Thymus (tissue), 11 donors: ENCODE results near the gene NPIPA7. TPM values are rescaled to one million over a fixed set of nuclear protein-coding genes. Genes with fewer than 3 reads are reported as not detected.
"Not testable (repeated sequence)": the region's sequence is repeated elsewhere in the genome, so short reads cannot be mapped to it uniquely, and the experiment has no call there.

ENCODE experiments used
- DNase-seq, 9 donors: peaks; one replicate each; pipeline ENCODE4 v3.0.0-alpha.2; 2013; ENCODE audit warnings: low spot score in 9 of 9, low read depth in 6 of 9, missing footprints in 1 of 9
- H3K27ac ChIP-seq, 2 donors: one replicate each; pipeline ENCODE4 v1.5.1; 2013; ENCODE audit warnings: control low read depth in 1 of 2, low read depth in 1 of 2, low read length in 1 of 2, mild to moderate bottlenecking in 1 of 2, moderate library complexity in 1 of 2
- H3K27me3 ChIP-seq, 2 donors: one replicate each; pipeline ENCODE4 v1.5.1; 2013; ENCODE audit warnings: low read length in 1 of 2; ENCODE audit not compliant: control insufficient read depth in 2 of 2, insufficient read depth in 1 of 2
- H3K36me3 ChIP-seq, 2 donors: one replicate each; pipeline ENCODE4 v1.5.1; 2013; ENCODE audit warnings: low read length in 1 of 2, mild to moderate bottlenecking in 1 of 2, moderate library complexity in 1 of 2; ENCODE audit not compliant: control insufficient read depth in 2 of 2, insufficient read depth in 2 of 2
- H3K4me1 ChIP-seq, 2 donors: one replicate each; pipeline ENCODE4 v1.5.1; 2013; ENCODE audit warnings: low read length in 2 of 2; ENCODE audit not compliant: control insufficient read depth in 2 of 2, insufficient read depth in 2 of 2
- H3K4me3 ChIP-seq, 2 donors: one replicate each; pipeline ENCODE4 v1.5.1; 2013; ENCODE audit warnings: low read length in 2 of 2, control low read depth in 1 of 2, mild to moderate bottlenecking in 1 of 2
- H3K9me3 ChIP-seq, 2 donors: one replicate each; pipeline ENCODE4 v1.5.1; 2013; ENCODE audit warnings: low read length in 1 of 2, mild to moderate bottlenecking in 1 of 2; ENCODE audit not compliant: control insufficient read depth in 2 of 2, insufficient read depth in 1 of 2
- WGBS: extraction: QIAGEN DNeasy Blood & Tissue Kit; methylation state at CpG from one replicate; pipeline ENCODE4 v1.1.7; 2013; 5-methylcytosine and 5-hydroxymethylcytosine counted together
- polyA plus RNA-seq: library from polyadenylated mRNA; stranded (reverse); fragments of 200-250 nt; gene quantifications from one replicate; pipeline ENCODE4 v1.2.3, GENCODE V29; 2013
- total RNA-seq: library from RNA; stranded (reverse); fragments of 120-200 nt; gene quantifications from one replicate; pipeline ENCODE4 v1.2.4, GENCODE V29; 2013
- donor health status: healthy.

Gene NPIPA7
- total and polyA plus RNA-seq, 2 donors = 2.3 to 32.5 TPM

DNA sequence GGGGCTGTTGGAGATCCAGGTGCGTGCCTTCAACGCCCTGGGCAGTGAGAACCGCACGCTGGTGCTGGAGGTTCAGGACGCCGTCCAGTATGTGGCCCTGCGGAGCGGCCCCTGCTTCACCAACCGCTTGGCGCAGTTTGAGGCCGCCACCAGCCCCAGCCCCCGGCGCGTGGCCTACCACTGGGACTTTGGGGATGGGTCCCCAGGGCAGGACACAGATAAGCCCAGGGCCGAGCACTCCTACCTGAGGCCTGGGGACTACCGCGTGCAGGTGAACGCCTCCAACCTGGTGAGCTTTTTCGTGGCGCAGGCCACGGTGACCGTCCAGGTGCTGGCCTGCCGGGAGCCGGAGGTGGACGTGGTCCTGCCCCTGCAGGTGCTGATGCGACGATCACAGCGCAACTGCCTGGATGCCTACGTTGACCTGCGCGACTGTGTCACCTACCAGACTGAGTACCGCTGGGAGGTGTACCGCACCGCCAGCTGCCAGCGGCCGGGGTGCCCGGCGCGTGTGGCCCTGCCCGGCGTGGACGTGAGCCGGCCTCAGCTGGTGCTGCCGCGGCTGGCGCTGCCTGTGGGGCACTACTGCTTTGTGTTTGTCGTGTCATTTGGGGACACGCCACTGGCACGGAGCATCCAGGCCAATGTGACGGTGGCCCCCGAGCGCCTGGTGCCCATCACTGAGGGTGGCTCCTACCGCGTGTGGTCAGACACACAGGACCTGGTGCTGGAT is 12.2 kb upstream of the NPIPA7 start:
- H3K27ac ChIP-seq, H3K9me3 ChIP-seq, H3K36me3 ChIP-seq, H3K4me3 ChIP-seq, H3K27me3 ChIP-seq, DNase-seq, H3K4me1 ChIP-seq: not testable (repeated sequence)
- WGBS = 98% methylated on average over 27 of the region's 54 CpGs

DNA sequence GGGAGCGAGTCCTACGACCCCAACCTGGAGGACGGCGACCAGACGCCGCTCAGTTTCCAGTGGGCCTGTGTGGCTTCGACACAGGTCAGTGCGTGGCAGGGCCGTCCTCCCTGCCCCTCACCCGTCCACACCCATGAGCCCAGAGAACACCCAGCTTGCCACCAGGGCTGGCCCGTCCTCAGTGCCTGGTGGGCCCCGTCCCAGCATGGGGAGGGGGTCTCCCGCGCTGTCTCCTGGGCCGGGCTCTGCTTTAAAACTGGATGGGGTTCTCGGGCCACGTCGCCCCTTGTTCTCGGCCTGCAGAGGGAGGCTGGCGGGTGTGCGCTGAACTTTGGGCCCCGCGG is 11.7 kb upstream of the NPIPA7 start:
- H3K27ac ChIP-seq, H3K9me3 ChIP-seq, H3K4me1 ChIP-seq, H3K27me3 ChIP-seq, DNase-seq, H3K4me3 ChIP-seq, H3K36me3 ChIP-seq: not testable (repeated sequence)
- no CpG with 5 or more reads among the region's 23 CpGs for WGBS

GRCh38 chr16:16369081-16369856 is 9.7 kb upstream of the NPIPA7 start:
- not testable (repeated sequence) for H3K27me3 ChIP-seq, H3K9me3 ChIP-seq, H3K4me3 ChIP-seq, H3K36me3 ChIP-seq, DNase-seq, H3K27ac ChIP-seq, H3K4me1 ChIP-seq
- 60% methylated on average over 27 of the region's 45 CpGs for WGBS

DNA sequence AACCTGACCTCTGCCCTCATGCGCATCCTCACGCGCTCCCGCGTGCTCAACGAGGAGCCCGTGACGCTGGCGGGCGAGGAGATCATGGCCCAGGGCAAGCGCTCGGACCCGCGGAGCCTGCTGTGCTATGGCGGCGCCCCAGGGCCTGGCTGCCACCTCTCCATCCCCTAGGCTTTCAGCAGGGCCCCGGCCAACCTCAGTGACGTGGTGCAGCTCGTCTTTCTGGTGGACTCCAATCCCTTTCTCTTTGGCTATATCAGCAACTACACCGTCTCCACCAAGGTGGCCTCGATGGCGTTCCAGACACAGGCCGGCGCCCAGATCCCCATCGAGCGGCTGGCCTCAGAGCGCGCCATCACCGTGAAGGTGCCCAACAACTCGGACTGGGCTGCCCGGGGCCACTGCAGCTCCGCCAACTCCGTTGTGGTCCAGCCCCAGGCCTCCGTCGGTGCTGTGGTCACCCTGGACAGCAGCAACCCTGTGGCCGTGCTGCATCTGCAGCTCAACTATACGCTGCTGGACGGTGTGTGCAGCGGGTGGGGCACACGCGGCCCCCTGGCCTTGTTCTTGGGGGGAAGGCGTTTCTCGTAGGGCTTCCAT is 7.7 kb upstream of the NPIPA7 start:
- H3K36me3 ChIP-seq, H3K4me3 ChIP-seq, DNase-seq, H3K27ac ChIP-seq, H3K9me3 ChIP-seq, H3K4me1 ChIP-seq, H3K27me3 ChIP-seq: not testable (repeated sequence)
- 93% methylated on average over 23 of the region's 43 CpGs for WGBS

GRCh38 chr16:16374192-16374591 is 4.7 kb upstream of the NPIPA7 start:
- not testable (repeated sequence) for DNase-seq, H3K9me3 ChIP-seq, H3K36me3 ChIP-seq, H3K27me3 ChIP-seq, H3K4me1 ChIP-seq, H3K27ac ChIP-seq, H3K4me3 ChIP-seq
- 93% methylated on average over 11 of the region's 25 CpGs for WGBS

DNA sequence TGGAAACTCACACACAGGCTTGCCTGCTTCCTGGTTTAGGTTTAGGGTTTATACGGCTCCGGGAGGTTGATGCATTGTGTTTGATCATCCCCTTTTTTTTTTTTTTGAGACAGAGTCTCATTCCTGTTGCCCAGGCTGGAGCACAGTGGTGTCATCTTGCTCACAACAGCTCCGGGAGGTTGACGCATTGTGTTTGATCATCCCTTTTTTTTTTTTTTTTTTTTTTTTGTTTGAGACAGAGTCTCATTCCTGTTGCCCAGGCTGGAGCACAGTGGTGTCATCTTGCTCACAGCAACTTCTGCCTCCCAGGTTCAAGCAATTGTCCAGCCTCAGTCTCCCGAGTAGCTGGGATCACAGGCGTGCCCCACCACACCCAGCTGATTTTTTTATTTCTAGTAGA is 20.7 kb downstream of the NPIPA7 start:
- not testable (repeated sequence) for H3K27ac ChIP-seq, H3K36me3 ChIP-seq, H3K4me3 ChIP-seq, H3K27me3 ChIP-seq, H3K9me3 ChIP-seq, H3K4me1 ChIP-seq, DNase-seq
- no CpG with 5 or more reads among the region's 6 CpGs for WGBS

GRCh38 chr16:16402333-16402732 is 23.4 kb downstream of the NPIPA7 start:
- H3K9me3 ChIP-seq, H3K36me3 ChIP-seq, DNase-seq, H3K27ac ChIP-seq, H3K4me1 ChIP-seq, H3K4me3 ChIP-seq, H3K27me3 ChIP-seq: not testable (repeated sequence)
- no CpG with 5 or more reads among the region's 2 CpGs for WGBS

DNA sequence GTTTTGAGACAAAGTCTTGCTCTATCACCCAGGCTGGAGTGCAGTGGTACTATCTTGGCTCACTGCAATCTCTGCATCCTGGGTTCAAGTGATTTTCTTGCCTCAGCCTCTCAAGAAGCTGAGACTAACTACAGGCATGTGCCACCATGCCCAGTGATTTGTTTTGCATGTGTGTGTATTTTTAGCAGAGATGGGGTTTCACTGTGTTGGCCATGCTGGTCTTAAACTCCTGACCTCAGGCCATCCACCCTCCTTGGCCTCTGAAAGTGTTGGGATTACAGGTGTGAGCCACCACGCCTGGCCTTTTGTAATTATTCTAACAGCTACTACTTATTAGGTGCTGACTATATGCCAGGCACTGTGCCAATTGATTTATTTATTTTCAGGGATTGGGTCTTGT is 25.3 kb downstream of the NPIPA7 start:
- H3K4me3 ChIP-seq, H3K4me1 ChIP-seq, H3K27ac ChIP-seq, DNase-seq, H3K27me3 ChIP-seq, H3K9me3 ChIP-seq, H3K36me3 ChIP-seq: not testable (repeated sequence)
- no CpG with 5 or more reads among the region's 1 CpG for WGBS

- not testable (repeated sequence) for H3K27me3 ChIP-seq, H3K9me3 ChIP-seq, H3K36me3 ChIP-seq, DNase-seq, H3K4me1 ChIP-seq, H3K4me3 ChIP-seq, H3K27ac ChIP-seq
- WGBS = no CpG with 5 or more reads among the region's 5 CpGs
Observed at GRCh38 chr16:16405421-16405820, 26.5 kb downstream of the NPIPA7 start.
